Keratinocyte (primary cell): ENCODE data around the gene NBEA. TPM values are rescaled to one million over a fixed set of nuclear protein-coding genes. Genes with fewer than 3 reads are reported as not detected.

Experiments
- DNase-seq: peaks from one replicate; pipeline ENCODE4 v3.0.0-alpha.2; 2011; ENCODE audit warnings: low read depth, missing footprints, low spot score
- FAIRE-seq: peaks from 2 replicates; lab custom pipeline; 2011; peaks lifted over from hg19 to GRCh38; lab: Jason Lieb, UNC
- H2AFZ ChIP-seq: 2 replicates; pipeline ENCODE4 v1.6.0; 2012; ENCODE audit warnings: low read length, control low read depth, inconsistent platforms; ENCODE audit not compliant: control insufficient read depth
- H3K27ac ChIP-seq: 2 replicates; pipeline ENCODE4 v1.5.1; 2011; ENCODE audit warnings: low read length; ENCODE audit not compliant: control insufficient read depth, insufficient read depth
- H3K27me3 ChIP-seq: 3 replicates; pipeline ENCODE4 v1.6.0; 2011; ENCODE audit warnings: low read length; ENCODE audit not compliant: control insufficient read depth, insufficient read depth; ENCODE audit errors: extremely low read depth
- H3K36me3 ChIP-seq, 2 experiments: 2 replicates in 1 of 2; 3 replicates in 1 of 2; pipeline ENCODE4 v1.5.1; 2011; ENCODE audit warnings: low read length in 2 of 2, mild to moderate bottlenecking in 1 of 2; ENCODE audit not compliant: control insufficient read depth in 2 of 2, insufficient read depth in 2 of 2; ENCODE audit errors: extremely low read depth in 1 of 2
- H3K4me1 ChIP-seq: 3 replicates; pipeline ENCODE4 v1.5.1; 2011; ENCODE audit warnings: low read length; ENCODE audit not compliant: control insufficient read depth, insufficient read depth; ENCODE audit errors: extremely low read depth
- H3K4me2 ChIP-seq: 3 replicates; pipeline ENCODE4 v1.6.0; 2011; ENCODE audit warnings: low read depth, low read length; ENCODE audit not compliant: control insufficient read depth, insufficient read depth; ENCODE audit errors: extremely low read depth
- H3K4me3 ChIP-seq, 3 experiments: fragments of 200-600 bp in 1 of 3; sonication (generic) in 1 of 3; 2 replicates in 2 of 3; 3 replicates in 1 of 3; pipeline ENCODE4 v1.5.1; 2011 to 2016; ENCODE audit warnings: low read length in 3 of 3, mild to moderate bottlenecking in 3 of 3, control low read depth in 2 of 3, inconsistent platforms in 1 of 3, low read depth in 1 of 3, mixed read lengths in 1 of 3, mixed run types in 1 of 3, moderate library complexity in 1 of 3; ENCODE audit not compliant: control insufficient read depth in 2 of 3, insufficient read depth in 2 of 3; ENCODE audit errors: extremely low read depth in 1 of 3
- H3K79me2 ChIP-seq: 2 replicates; pipeline ENCODE4 v1.6.0; 2012; ENCODE audit warnings: low read length; ENCODE audit not compliant: control insufficient read depth, insufficient read depth
- H3K9ac ChIP-seq: 3 replicates; pipeline ENCODE4 v1.6.0; 2011; ENCODE audit warnings: low read length; ENCODE audit not compliant: control insufficient read depth, insufficient read depth; ENCODE audit errors: extremely low read depth
- H3K9me1 ChIP-seq: 3 replicates; pipeline ENCODE4 v1.6.0; 2011; ENCODE audit warnings: low read length; ENCODE audit not compliant: control insufficient read depth, insufficient read depth; ENCODE audit errors: extremely low read depth
- H3K9me3 ChIP-seq: 2 replicates; pipeline ENCODE4 v1.5.1; 2012; ENCODE audit warnings: low read depth, low read length; ENCODE audit not compliant: control insufficient read depth
- H4K20me1 ChIP-seq: 3 replicates; pipeline ENCODE4 v1.6.0; 2011; ENCODE audit warnings: low read length; ENCODE audit not compliant: control insufficient read depth, insufficient read depth; ENCODE audit errors: extremely low read depth
- EZH2 ChIP-seq: IDR thresholded peaks from one replicate; pipeline ENCODE4 v1.6.1; 2012; ENCODE audit warnings: inconsistent platforms, mild to moderate bottlenecking, low read length, moderate library complexity
- dilution Hi-C: fragments of 300-500 bp; cut with MboI; formaldehyde crosslinking; loops from one replicate; pipeline ENCODE4 v1.7.0; 2020; ENCODE audit warnings: low sequenced_read_pairs; ENCODE audit not compliant: extremely low pct_ligation_motif_present
- polyA plus RNA-seq, 5 experiments: library from polyadenylated mRNA; depleted of rRNA in 3 of 5; stranded (reverse) in 3 of 5; stranded (forward) in 1 of 5; unstranded in 1 of 5; fragments of >200 nt; gene quantifications; 1 replicate in 1 of 5; 2 replicates in 3 of 5; 3 replicates in 1 of 5; pipeline versions ENCODE4 v1.2.1 to v1.2.3, GENCODE V29; 2011 to 2012; ENCODE audit warnings: missing spikeins in 2 of 5, low read depth in 1 of 5, low replicate concordance in 1 of 5
- TF ChIP-seq, protein P1 (sequence below), 3 experiments: IDR thresholded peaks in 1 of 3; conservative IDR thresholded peaks in 1 of 3; optimal IDR thresholded peaks in 1 of 3; 2 replicates in 2 of 3; 3 replicates in 1 of 3; pipeline versions ENCODE3 to v1.5.1; 2011; ENCODE audit warnings: low read length in 3 of 3, mild to moderate bottlenecking in 3 of 3, moderate library complexity in 2 of 3, control low read depth in 1 of 3, inconsistent platforms in 1 of 3; ENCODE audit not compliant: insufficient read depth in 2 of 3; ENCODE audit errors: extremely low read depth in 1 of 3

NBEA gene
- polyA plus RNA-seq, 1 donor (not counting 4 experiments of a cell fraction or from before 2014, with no cell fraction given) = 0.05 TPM

DNA sequence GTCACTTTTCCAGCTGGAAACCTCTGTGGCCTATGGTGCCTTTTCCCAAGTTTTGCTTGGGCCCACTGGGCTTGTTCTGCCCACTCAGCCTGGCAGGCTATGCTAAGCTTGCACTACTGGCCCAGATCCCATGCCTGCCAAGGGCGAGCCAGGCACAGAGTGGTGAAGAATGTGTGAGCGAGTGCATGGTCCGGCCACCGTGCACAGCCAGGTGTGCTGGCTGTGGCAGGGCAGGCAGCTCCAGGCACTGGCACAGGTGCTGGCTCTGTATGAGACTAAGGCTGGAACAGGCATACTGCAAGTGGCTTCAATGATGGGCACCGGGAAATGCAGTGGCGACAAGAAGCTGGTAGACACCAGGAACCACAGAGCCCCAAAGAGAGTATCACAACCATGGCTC lies 584.5 kb downstream of the NBEA start:
- H3K4me1 ChIP-seq = no peaks in the 10 kb centered on the region
- no peak overlapping the region for H3K4me2 ChIP-seq
- H3K36me3 ChIP-seq = no peaks in the 10 kb centered on the region
- no peaks in the 10 kb centered on the region for H3K9me1 ChIP-seq
- no peak overlapping the region for H3K9ac ChIP-seq
- H2AFZ ChIP-seq = no peak overlapping the region
- dilution Hi-C loops = no loop called here
- no peak for DNase-seq
- TF ChIP-seq EZH2 = no peak
- TF ChIP-seq, protein P1, sequence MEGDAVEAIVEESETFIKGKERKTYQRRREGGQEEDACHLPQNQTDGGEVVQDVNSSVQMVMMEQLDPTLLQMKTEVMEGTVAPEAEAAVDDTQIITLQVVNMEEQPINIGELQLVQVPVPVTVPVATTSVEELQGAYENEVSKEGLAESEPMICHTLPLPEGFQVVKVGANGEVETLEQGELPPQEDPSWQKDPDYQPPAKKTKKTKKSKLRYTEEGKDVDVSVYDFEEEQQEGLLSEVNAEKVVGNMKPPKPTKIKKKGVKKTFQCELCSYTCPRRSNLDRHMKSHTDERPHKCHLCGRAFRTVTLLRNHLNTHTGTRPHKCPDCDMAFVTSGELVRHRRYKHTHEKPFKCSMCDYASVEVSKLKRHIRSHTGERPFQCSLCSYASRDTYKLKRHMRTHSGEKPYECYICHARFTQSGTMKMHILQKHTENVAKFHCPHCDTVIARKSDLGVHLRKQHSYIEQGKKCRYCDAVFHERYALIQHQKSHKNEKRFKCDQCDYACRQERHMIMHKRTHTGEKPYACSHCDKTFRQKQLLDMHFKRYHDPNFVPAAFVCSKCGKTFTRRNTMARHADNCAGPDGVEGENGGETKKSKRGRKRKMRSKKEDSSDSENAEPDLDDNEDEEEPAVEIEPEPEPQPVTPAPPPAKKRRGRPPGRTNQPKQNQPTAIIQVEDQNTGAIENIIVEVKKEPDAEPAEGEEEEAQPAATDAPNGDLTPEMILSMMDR (optimal IDR thresholded peaks at IDR 0.05 in 1 of 3, IDR thresholded peaks at IDR 0.05 in 1 of 3, conservative IDR thresholded peaks at IDR 0.05 in 1 of 3; ENCODE audit: extremely low read depth in 1 of 3, insufficient read depth in 2 of 3, low read length in 3 of 3) = no peak
- no peaks in the 10 kb centered on the region for H3K79me2 ChIP-seq
- H3K4me3 ChIP-seq = no peak overlapping the region
- no peaks in the 10 kb centered on the region for H4K20me1 ChIP-seq
- no peaks in the 10 kb centered on the region for H3K27me3 ChIP-seq
- H3K27ac ChIP-seq = no peak overlapping the region
- no peak for FAIRE-seq
- H3K9me3 ChIP-seq = no peaks in the 10 kb centered on the region

DNA sequence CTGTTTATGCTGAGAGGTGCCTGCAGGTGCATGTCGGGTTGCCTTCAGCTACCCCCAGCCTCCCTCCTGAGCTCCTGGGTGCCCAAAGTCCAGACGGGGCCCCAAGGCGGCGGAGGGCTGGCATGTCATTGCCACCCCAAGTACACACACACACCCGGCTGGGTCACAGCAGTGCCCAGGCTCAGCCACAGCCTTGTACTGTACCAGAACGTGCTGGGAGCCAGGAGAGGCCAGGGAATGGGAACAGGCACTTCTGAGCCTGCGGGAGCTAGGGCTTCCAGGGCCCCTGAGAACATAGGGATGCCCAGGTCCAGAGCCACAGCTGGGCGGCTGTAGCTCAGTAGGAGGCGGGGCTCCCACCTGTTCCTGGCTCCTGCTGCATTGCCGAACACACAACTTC lies 585.4 kb downstream of the NBEA start:
- FAIRE-seq (no peak), DNase-seq (no peak)
- dilution Hi-C loops = no loop called here
- Histone ChIP-seq H3K27ac (no peak overlapping the region), H3K79me2 (no peaks in the 10 kb centered on the region), H3K9me3 (no peaks in the 10 kb centered on the region), H3K9me1 (no peaks in the 10 kb centered on the region), H3K9ac (no peak overlapping the region), H3K4me2 (no peak overlapping the region), H3K4me1 (no peaks in the 10 kb centered on the region), H3K36me3 (no peaks in the 10 kb centered on the region), H3K4me3 (no peak overlapping the region), H2AFZ (no peak overlapping the region), H4K20me1 (no peaks in the 10 kb centered on the region), H3K27me3 (no peaks in the 10 kb centered on the region)
- TF ChIP-seq, protein P1 (optimal IDR thresholded peaks at IDR 0.05 in 1 of 3, IDR thresholded peaks at IDR 0.05 in 1 of 3, conservative IDR thresholded peaks at IDR 0.05 in 1 of 3; ENCODE audit: extremely low read depth in 1 of 3, insufficient read depth in 2 of 3, low read length in 3 of 3) = no peak
- no peak for TF ChIP-seq EZH2
